ENCODE data around the gene MYO5A. TPM values are rescaled to one million over a fixed set of nuclear protein-coding genes. Genes with fewer than 3 reads are reported as not detected.

MYO5A gene
- polyA plus RNA-seq, 4 donors = 0.45 to 3.0 (median 1.6) TPM

DNA sequence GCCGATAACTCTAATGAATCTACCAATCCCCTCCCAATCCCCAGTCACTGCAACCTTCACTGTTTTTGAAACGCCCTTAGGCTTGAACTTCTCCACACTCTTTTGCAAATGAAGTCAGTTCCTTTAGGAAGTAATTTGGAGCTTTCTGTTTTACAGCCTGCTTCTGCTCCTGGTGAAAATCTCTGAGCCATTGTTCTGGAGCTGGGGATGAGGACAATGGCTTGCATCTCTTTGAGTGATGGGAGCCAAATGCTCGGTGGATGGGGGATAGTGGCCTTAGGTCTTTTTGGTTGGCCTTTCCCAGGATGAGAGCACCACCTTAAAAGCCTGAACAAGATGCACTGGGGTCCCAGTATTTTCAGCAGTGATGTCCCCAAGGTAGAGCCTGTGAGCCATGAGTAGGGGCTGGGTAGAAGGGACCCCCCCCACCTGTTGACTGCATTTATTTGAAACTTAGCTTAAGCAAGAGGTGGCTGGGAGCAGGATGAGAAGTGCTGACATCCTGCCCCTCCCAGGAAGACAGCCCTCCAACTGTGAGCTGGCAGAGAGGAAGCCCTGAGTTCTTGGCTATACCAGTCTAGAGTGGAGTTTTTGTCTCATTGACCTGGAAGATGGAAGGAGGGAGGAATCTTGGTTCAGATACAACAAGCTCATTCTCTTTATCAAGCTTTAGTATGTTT, 225.4 kb downstream of the MYO5A start:
- FAIRE-seq = no peak
- Histone ChIP-seq H3K36me3 (ENCODE audit: control insufficient read depth in 3 of 3, insufficient read depth in 2 of 3, low read depth in 1 of 3, low read length in 3 of 3) (no peaks in the 10 kb centered on the region), H3K4me1 (ENCODE audit: control insufficient read depth in 3 of 3, insufficient read depth in 2 of 3, low read depth in 1 of 3, low read length in 2 of 3) (no peaks in the 10 kb centered on the region), H3K27ac (ENCODE audit: low read depth in 1 of 3, low read length in 2 of 3) (no peak overlapping the region), H3K4me3 (ENCODE audit: low read depth in 1 of 3, low read length in 3 of 3) (no peak overlapping the region), H3K27me3 (ENCODE audit: control insufficient read depth in 3 of 3, insufficient read depth in 3 of 3, low read length in 3 of 3) (no peaks in the 10 kb centered on the region), H3K9me3 (ENCODE audit: control insufficient read depth in 2 of 2, insufficient read depth in 1 of 2, low read depth in 1 of 2, low read length in 1 of 2) (no peaks in the 10 kb centered on the region)
- WGBS, 3 donors = 63 to 88% (median 81%) methylated on average over 3 of the region's 3 CpGs
- DNase-seq = no peak

DNA sequence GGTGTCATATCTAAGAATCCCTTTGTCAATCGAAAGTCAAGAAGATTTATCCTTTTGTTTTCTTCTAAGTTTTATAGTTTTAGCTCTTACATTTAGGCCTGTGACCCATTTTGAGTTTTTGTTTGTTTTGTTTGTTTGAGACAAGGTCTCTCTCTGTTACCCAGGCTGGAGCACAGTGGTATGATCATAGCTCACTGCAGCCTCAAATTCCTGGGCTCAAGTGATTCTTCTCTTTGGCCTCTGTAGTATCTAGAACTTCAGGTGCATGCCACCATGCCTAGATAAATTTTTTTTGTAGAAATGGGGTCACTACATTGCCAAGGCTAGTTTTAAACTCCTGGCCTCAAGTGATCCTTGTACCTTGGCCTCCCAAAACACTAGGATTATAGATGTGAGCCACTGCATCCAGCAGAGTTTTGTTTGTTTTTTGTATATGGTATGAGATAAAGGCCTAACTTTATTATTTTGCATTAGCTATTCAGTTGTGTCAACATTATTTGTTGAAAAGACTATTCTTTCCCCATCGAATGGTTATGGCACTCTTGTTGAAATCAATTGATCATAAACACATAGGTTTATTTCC, 227.3 kb downstream of the MYO5A start:
- no peaks in the 10 kb centered on the region for H3K4me1 ChIP-seq (ENCODE audit: control insufficient read depth in 3 of 3, insufficient read depth in 2 of 3, low read depth in 1 of 3, low read length in 2 of 3)
- H3K4me3 ChIP-seq (ENCODE audit: low read depth in 1 of 3, low read length in 3 of 3) = no peak overlapping the region
- DNase-seq (no peak), FAIRE-seq (no peak)
- H3K9me3 ChIP-seq (ENCODE audit: control insufficient read depth in 2 of 2, insufficient read depth in 1 of 2, low read depth in 1 of 2, low read length in 1 of 2) = no peaks in the 10 kb centered on the region
- H3K27ac ChIP-seq (ENCODE audit: low read depth in 1 of 3, low read length in 2 of 3) = no peak overlapping the region
- 57 to 80% (median 63%) methylated on average over 2 of the region's 2 CpGs for WGBS, 3 donors
- no peaks in the 10 kb centered on the region for H3K27me3 ChIP-seq (ENCODE audit: control insufficient read depth in 3 of 3, insufficient read depth in 3 of 3, low read length in 3 of 3)
- no peaks in the 10 kb centered on the region for H3K36me3 ChIP-seq (ENCODE audit: control insufficient read depth in 3 of 3, insufficient read depth in 2 of 3, low read depth in 1 of 3, low read length in 3 of 3)

DNA sequence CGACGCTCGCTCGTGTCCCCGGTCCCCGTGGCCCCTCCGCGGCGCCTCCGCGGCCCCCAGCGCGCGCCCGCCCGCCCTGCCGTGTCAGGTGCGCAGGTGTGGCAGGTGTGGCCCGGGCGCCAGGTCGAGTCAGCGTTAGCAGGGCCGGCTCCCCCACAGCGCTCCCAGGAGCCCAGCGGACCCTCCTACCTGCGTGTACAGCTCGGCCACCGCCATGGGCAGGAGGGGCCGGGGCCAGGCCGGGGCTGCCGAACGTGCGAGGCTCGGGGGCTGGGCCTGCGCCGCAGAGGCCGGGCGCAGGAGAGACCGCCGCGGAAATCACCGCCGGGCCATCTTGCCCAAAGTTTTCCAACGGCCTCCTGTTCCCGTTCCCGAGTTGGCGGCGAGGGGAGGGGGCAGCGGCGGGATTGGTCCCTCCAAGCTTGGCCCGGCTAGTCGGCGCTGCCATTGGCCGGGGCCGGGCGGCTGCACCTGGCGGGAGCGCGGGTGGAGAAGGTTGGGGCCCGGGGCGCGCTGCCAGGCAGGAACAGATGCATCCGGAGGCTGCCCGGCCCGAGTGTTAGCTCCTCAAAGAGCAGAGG, 233.2 kb downstream of the MYO5A start, which contains the start of gene MYO5C:
Gene MYO5C (minus strand): TSS at position 384 of the 581 bp plus-strand sequence. CDS start 168 bp downstream, at position 216.
- 1 to 3% (median 1%) methylated on average over 23 to 65 of the region's 65 CpGs for WGBS, 3 donors
- no peaks in the 10 kb centered on the region for H3K9me3 ChIP-seq (ENCODE audit: control insufficient read depth in 2 of 2, insufficient read depth in 1 of 2, low read depth in 1 of 2, low read length in 1 of 2)
- FAIRE-seq (no peak), DNase-seq (peak; percentile 80 to 89)
- H3K27me3 ChIP-seq (ENCODE audit: control insufficient read depth in 3 of 3, insufficient read depth in 3 of 3, low read length in 3 of 3) = peaks cover 0 to 3% (median 2%) of the 10 kb centered on the region in 3 donors
- H3K27ac ChIP-seq (ENCODE audit: low read depth in 1 of 3, low read length in 2 of 3) = peak within 1 kb of the TSS; percentile 2 to 64 (median 42)
- H3K4me3 ChIP-seq (ENCODE audit: low read depth in 1 of 3, low read length in 3 of 3) = peak within 1 kb of the TSS; percentile 50 to 59 (median 56)
- peaks cover 0 to 6% (median 0%) of the 10 kb centered on the region in 3 donors for H3K36me3 ChIP-seq (ENCODE audit: control insufficient read depth in 3 of 3, insufficient read depth in 2 of 3, low read depth in 1 of 3, low read length in 3 of 3)
- H3K4me1 ChIP-seq (ENCODE audit: control insufficient read depth in 3 of 3, insufficient read depth in 2 of 3, low read depth in 1 of 3, low read length in 2 of 3) = peaks cover 0 to 4% (median 0%) of the 10 kb centered on the region in 3 donors

DNA sequence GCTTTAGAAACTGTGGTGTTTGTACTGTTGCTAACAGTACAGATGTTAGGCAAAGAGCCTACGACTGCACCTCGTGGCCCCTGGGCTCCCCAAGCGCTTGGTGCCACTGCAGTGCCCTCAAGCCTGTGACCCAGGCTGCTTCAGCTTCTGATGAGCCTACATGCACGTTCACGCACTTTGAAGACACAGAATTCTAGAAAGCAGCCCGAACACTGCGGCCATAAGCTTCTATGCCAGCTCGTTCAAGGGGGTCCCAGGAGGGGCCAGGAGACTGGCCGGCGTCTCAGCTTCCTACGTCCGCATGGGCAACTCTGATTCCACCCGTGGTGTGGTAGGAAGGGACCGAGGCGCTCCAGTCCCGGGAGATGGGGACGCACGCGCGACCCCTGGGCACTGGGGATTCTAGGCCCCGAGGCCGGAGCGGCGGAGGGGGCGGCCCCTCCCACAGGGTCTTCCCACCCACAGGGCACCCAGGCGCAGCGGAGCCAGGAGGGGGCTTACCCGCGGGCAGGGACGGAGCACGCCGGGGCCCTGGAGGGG, 233.7 kb downstream of the MYO5A start:
- DNase-seq (peak; percentile 27 to 54), FAIRE-seq (no peak)
- Histone ChIP-seq H3K4me1 (ENCODE audit: control insufficient read depth in 3 of 3, insufficient read depth in 2 of 3, low read depth in 1 of 3, low read length in 2 of 3) (peaks cover 0 to 5% (median 0%) of the 10 kb centered on the region in 3 donors), H3K36me3 (ENCODE audit: control insufficient read depth in 3 of 3, insufficient read depth in 2 of 3, low read depth in 1 of 3, low read length in 3 of 3) (peaks cover 0 to 6% (median 0%) of the 10 kb centered on the region in 3 donors), H3K27ac (ENCODE audit: low read depth in 1 of 3, low read length in 2 of 3) (peak overlapping the region; percentile 2 to 42 (median 37)), H3K4me3 (ENCODE audit: low read depth in 1 of 3, low read length in 3 of 3) (peak overlapping the region; percentile 50 to 59 (median 56)), H3K9me3 (ENCODE audit: control insufficient read depth in 2 of 2, insufficient read depth in 1 of 2, low read depth in 1 of 2, low read length in 1 of 2) (no peaks in the 10 kb centered on the region), H3K27me3 (ENCODE audit: control insufficient read depth in 3 of 3, insufficient read depth in 3 of 3, low read length in 3 of 3) (peaks cover 0 to 3% (median 2%) of the 10 kb centered on the region in 3 donors)
- WGBS, 3 donors = 4 to 7% (median 5%) methylated on average over 23 to 32 of the region's 32 CpGs

DNA sequence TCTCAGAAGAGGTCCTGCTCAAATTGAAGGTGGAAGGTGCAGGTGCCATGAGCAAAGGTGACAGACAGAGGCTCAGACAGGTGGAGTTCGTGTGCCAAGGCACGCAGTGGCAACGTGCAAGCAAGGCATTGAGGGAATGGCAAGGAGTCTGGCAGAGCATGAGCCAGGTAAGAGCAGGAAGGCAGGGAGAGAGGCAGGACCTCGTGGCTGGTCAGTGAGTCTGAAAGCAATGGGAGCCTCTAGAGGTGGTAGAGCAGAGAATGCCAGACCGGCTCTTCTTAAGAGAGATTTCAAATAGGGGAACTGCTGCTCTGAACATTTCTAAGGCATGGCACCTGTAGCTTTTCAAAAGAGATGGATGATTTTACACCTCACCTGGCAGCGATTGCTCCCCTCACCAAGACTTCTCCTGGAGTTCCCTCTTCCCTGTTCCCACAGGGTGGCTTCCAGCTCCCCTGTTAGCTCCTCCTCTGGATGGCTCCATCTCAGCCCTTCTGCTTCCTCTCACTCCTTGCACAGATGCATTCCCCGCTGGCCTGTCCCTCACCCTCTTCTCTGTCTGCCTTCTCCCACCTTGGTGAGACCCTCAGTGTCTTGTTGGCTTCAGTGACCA, 235.8 kb downstream of the MYO5A start:
- peaks cover 0 to 3% (median 2%) of the 10 kb centered on the region in 3 donors for H3K27me3 ChIP-seq (ENCODE audit: control insufficient read depth in 3 of 3, insufficient read depth in 3 of 3, low read length in 3 of 3)
- H3K27ac ChIP-seq (ENCODE audit: low read depth in 1 of 3, low read length in 2 of 3) = no peak overlapping the region
- DNase-seq (no peak), FAIRE-seq (no peak)
- no peak overlapping the region for H3K4me3 ChIP-seq (ENCODE audit: low read depth in 1 of 3, low read length in 3 of 3)
- H3K9me3 ChIP-seq (ENCODE audit: control insufficient read depth in 2 of 2, insufficient read depth in 1 of 2, low read depth in 1 of 2, low read length in 1 of 2) = no peaks in the 10 kb centered on the region
- WGBS, 3 donors = 46 to 82% (median 59%) methylated on average over 7 of the region's 7 CpGs
- H3K36me3 ChIP-seq (ENCODE audit: control insufficient read depth in 3 of 3, insufficient read depth in 2 of 3, low read depth in 1 of 3, low read length in 3 of 3) = peaks cover 0 to 6% (median 0%) of the 10 kb centered on the region in 3 donors
- H3K4me1 ChIP-seq (ENCODE audit: control insufficient read depth in 3 of 3, insufficient read depth in 2 of 3, low read depth in 1 of 3, low read length in 2 of 3) = peaks cover 4 to 10% (median 8%) of the 10 kb centered on the region in 3 donors

DNA sequence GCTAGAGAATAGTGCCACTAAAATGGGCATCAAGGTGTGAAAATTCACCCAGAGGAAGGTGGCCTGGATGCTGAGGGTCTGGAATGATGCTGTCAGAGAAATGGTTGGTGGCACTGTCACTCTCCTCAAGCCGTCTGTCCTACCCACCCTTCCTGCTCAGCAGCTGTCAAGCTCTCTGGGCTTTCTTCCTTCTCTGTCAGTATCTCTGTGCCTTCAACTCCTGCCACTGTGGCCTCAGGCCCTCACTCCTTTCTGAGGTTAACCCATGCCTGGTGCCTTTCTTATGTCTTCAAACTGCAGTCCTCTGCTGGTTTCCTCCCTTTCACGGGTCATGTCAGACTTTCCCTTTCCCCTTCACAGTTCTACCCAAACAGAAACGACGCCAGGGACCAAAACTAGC, 237.5 kb downstream of the MYO5A start:
- H3K27ac ChIP-seq (ENCODE audit: low read depth in 1 of 3, low read length in 2 of 3) = no peak overlapping the region
- 58 to 64% (median 62%) methylated on average over 4 of the region's 4 CpGs for WGBS, 3 donors
- DNase-seq = no peak
- peaks cover 4 to 13% (median 10%) of the 10 kb centered on the region in 3 donors for H3K4me1 ChIP-seq (ENCODE audit: control insufficient read depth in 3 of 3, insufficient read depth in 2 of 3, low read depth in 1 of 3, low read length in 2 of 3)
- peaks cover 0 to 6% (median 0%) of the 10 kb centered on the region in 3 donors for H3K36me3 ChIP-seq (ENCODE audit: control insufficient read depth in 3 of 3, insufficient read depth in 2 of 3, low read depth in 1 of 3, low read length in 3 of 3)
- no peak overlapping the region for H3K4me3 ChIP-seq (ENCODE audit: low read depth in 1 of 3, low read length in 3 of 3)
- H3K9me3 ChIP-seq (ENCODE audit: control insufficient read depth in 2 of 2, insufficient read depth in 1 of 2, low read depth in 1 of 2, low read length in 1 of 2) = no peaks in the 10 kb centered on the region
- FAIRE-seq = no peak
- H3K27me3 ChIP-seq (ENCODE audit: control insufficient read depth in 3 of 3, insufficient read depth in 3 of 3, low read length in 3 of 3) = peaks cover 0 to 3% (median 2%) of the 10 kb centered on the region in 3 donors

DNA sequence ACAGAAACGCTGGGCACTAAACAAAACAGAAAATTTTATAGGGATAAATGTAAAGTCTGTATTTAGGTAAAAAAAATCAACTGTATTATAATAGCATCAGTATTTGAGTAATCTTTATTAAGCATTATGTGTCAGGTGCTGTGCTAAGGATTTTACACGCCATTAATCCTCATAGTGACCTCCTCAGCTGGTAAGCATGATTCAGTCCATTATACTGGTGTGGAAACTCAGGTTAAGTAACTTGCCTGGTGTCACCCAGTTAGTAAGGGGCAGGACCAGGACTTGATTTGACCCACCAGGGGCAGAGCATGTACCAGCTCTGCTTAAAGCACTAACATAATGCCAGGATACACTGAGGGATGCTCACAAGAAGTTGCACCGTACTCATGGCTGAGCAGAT, 237.9 kb downstream of the MYO5A start:
- H3K27ac ChIP-seq (ENCODE audit: low read depth in 1 of 3, low read length in 2 of 3) = no peak overlapping the region
- WGBS, 3 donors = 83 to 91% (median 91%) methylated on average over 3 of the region's 3 CpGs
- H3K4me1 ChIP-seq (ENCODE audit: control insufficient read depth in 3 of 3, insufficient read depth in 2 of 3, low read depth in 1 of 3, low read length in 2 of 3) = peaks cover 4 to 13% (median 10%) of the 10 kb centered on the region in 3 donors
- H3K27me3 ChIP-seq (ENCODE audit: control insufficient read depth in 3 of 3, insufficient read depth in 3 of 3, low read length in 3 of 3) = peaks cover 0 to 3% (median 2%) of the 10 kb centered on the region in 3 donors
- peaks cover 0 to 6% (median 0%) of the 10 kb centered on the region in 3 donors for H3K36me3 ChIP-seq (ENCODE audit: control insufficient read depth in 3 of 3, insufficient read depth in 2 of 3, low read depth in 1 of 3, low read length in 3 of 3)
- DNase-seq (no peak), FAIRE-seq (no peak)
- H3K4me3 ChIP-seq (ENCODE audit: low read depth in 1 of 3, low read length in 3 of 3) = no peak overlapping the region
- H3K9me3 ChIP-seq (ENCODE audit: control insufficient read depth in 2 of 2, insufficient read depth in 1 of 2, low read depth in 1 of 2, low read length in 1 of 2) = no peaks in the 10 kb centered on the region

DNA sequence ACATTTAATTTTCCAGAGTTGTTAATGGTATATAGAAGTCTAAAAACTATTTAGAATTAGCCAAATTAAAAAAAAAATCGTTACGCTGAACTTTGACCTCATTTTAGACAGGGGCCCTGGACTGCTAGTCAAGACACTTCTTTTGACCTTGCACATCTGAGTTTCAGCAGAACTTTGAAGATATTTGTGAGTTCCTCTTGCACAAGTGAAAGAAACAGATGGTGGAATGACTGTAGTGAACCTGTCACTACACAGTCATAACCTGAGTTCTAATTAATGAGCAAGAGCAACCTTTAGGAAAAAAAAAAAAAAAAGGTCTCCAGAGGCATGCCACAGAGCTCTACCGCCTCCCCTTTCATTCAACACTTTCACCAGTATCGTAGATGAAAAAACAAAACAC, 238.4 kb downstream of the MYO5A start:
- FAIRE-seq = no peak
- no peak for DNase-seq
- Histone ChIP-seq H3K27me3 (ENCODE audit: control insufficient read depth in 3 of 3, insufficient read depth in 3 of 3, low read length in 3 of 3) (peaks cover 0 to 3% (median 2%) of the 10 kb centered on the region in 3 donors), H3K36me3 (ENCODE audit: control insufficient read depth in 3 of 3, insufficient read depth in 2 of 3, low read depth in 1 of 3, low read length in 3 of 3) (peaks cover 0 to 6% (median 0%) of the 10 kb centered on the region in 3 donors), H3K9me3 (ENCODE audit: control insufficient read depth in 2 of 2, insufficient read depth in 1 of 2, low read depth in 1 of 2, low read length in 1 of 2) (no peaks in the 10 kb centered on the region), H3K4me3 (ENCODE audit: low read depth in 1 of 3, low read length in 3 of 3) (no peak overlapping the region), H3K27ac (ENCODE audit: low read depth in 1 of 3, low read length in 2 of 3) (no peak overlapping the region), H3K4me1 (ENCODE audit: control insufficient read depth in 3 of 3, insufficient read depth in 2 of 3, low read depth in 1 of 3, low read length in 2 of 3) (peaks cover 4 to 13% (median 10%) of the 10 kb centered on the region in 3 donors)
- 45 to 66% (median 53%) methylated on average over 4 of the region's 4 CpGs for WGBS, 3 donors
